Heart left ventricle (tissue), 13 donors: ENCODE results near the gene C16orf89.

Experiments used
- POLR2A ChIP-seq, 2 donors: fragments of 450-650 bp; IDR thresholded peaks; one replicate each; pipeline ENCODE4 v1.6.1; 2017; ENCODE audit warnings: antibody characterized with exemption in 2 of 2, mild to moderate bottlenecking in 2 of 2, moderate library complexity in 2 of 2
- TF ChIP-seq, protein P1 (sequence below), 12 donors: fragments of 200-600 bp; sonication (generic) in 4 of 12; IDR thresholded peaks; one replicate each; pipeline versions ENCODE4 v1.5.0 to v1.8.0; 2018 to 2022; ENCODE audit warnings: antibody characterized with exemption in 12 of 12, mild to moderate bottlenecking in 5 of 12
- donor health status: ischemic (EF 13 %, LVEDD 7.1; RV severe dilation, severe dysfunction).
- donor health status: DM: no; HTN: yes; CAD: no.
- donor health status: DM: no; HTN: no; CAD: no.
- donor health status: ischemic (EF 25% LVEDD 6.9; RV normal size, moderate dysfunction).
- donor health status: ischemic (EF 25% LVEDD 5.7; RV mildly dilated, moderate dysfunction).
- donor health status: ischemic (EF 35%, LVEDD 5.7; RV mildly dilated, moderate dysfunction).
- donor health status: nonischemic (EF 11% LVEDD 7.7; RV severe dilation, severe dysfunction).
- donor health status: DM: yes; HTN: yes; CAD: no.
- donor health status: PGD.
- donor health status: ischemic (EF 29% LVEDD 5.4; RV normal size, mild dysfunction).
- donor health status: nonischemic (EF 23%, LVEDD 6.1; RV moderate dilation, normal function).

DNA sequence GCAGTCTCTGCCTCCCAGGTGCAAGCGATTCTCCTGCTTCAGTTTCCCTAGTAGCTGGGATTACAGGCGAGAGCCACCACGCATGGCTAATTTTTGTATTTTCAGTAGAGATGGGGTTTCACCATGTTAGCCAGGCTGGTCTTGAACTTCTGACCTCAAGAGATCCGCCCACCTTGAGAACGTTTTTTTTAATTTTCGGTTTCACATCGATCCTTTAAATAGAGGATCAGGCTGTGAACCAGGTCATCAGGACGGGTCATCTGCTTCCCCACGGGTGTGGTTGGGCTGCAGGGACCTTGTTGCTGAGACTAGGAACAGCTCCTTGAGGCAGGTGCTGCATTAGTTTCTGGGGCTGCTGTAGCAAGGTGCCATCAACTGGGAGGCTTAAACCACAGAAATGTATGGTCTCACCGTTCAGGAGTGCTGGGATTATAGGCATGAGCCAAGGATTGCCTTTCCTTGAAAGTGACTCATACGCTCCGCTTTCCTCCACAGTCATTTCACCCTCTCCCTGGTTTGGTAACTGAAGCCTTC lies 24.1 kb downstream of the C16orf89 start:
- TF ChIP-seq, protein P1, sequence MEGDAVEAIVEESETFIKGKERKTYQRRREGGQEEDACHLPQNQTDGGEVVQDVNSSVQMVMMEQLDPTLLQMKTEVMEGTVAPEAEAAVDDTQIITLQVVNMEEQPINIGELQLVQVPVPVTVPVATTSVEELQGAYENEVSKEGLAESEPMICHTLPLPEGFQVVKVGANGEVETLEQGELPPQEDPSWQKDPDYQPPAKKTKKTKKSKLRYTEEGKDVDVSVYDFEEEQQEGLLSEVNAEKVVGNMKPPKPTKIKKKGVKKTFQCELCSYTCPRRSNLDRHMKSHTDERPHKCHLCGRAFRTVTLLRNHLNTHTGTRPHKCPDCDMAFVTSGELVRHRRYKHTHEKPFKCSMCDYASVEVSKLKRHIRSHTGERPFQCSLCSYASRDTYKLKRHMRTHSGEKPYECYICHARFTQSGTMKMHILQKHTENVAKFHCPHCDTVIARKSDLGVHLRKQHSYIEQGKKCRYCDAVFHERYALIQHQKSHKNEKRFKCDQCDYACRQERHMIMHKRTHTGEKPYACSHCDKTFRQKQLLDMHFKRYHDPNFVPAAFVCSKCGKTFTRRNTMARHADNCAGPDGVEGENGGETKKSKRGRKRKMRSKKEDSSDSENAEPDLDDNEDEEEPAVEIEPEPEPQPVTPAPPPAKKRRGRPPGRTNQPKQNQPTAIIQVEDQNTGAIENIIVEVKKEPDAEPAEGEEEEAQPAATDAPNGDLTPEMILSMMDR (IDR thresholded peaks at IDR 0.05) = no peak
- no peak for TF ChIP-seq POLR2A (IDR thresholded peaks at IDR 0.05)
